SKM-1 (cell line): ENCODE data around the gene INTS6.
A peak's percentile ranks its signal among the peaks of the same experiment; 100 is the strongest.

Experiments used
- DNase-seq: peaks from one replicate; lab custom pipeline; 2025; ENCODE audit not compliant: unreplicated experiment; lab: John Stamatoyannopoulos, UW

The INTS6 gene

DNA sequence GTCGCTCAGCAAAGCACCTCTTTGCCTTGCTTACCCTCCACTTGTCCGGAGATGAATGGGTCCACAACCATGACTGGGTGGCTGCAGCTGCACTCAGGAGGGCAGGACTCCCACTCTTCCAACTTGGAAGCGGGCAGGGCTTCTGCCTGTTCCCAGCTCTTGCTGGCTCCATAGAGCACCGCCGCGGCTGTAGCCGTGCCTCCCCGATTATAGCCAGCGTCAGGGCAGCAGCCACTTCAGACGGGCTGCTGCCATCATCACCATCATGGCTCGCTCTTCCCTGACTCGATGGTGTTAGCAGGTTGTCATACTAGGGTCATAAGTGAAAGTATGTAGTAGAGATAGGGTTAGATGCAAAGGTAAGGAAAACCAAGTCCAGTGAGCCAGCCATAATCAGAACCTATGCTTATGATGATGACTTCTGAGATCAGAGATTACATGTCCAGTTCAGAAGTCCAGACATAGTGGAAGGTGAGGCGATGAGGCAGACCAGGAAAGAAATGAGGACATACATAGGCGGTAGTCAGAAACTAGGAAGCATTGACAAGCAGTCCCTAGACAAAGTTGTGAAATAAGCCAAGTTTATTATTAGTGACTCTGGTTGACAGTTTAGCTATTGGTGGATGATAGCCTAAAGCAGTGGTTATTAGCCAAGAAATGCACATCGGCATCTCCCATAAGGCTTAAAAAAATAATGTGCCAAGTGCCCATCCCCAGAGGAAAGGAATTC is 4.4 kb upstream of the INTS6 start:
- DNase-seq = no peak

DNA sequence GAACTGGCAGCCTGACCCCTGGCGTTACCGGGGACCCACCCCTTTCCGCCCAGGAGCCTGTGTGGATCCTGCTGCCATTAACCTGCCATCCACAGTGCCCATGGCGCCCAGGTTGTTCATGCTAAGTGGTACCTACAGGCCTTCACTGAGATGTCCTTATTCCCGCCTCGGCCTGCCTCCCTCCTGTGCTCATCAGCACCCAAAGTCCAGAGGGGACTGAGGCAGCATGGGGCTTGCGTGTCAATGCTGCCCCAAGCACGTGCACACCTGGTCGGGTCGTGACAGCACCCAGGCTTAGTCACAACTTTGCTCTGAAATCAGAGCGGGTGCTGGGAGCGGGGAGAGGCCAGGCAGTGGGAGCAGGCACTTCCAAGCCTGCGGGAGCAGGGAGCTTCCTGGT is 3.7 kb upstream of the INTS6 start:
- no peak for DNase-seq

DNA sequence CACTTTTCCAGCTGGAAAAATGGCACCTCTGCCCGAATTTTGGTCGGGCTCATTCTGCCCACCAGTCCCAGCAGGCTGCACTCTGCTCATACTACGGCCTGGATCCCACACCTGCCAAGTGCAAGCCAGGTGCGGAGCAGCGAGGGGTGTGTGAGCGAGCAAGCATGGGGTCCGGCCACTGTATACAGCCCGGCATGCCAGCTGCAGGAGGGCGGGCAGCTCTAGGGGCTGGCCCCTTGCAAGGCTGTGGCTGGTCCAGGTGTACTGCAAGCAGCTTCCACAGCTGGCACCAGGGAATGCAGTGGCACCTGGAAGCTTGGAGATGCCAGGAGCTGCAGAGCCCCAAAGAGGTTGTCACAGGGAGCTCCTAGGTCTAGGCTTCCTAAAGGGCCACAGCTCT is 2.7 kb upstream of the INTS6 start:
- no peak for DNase-seq

DNA sequence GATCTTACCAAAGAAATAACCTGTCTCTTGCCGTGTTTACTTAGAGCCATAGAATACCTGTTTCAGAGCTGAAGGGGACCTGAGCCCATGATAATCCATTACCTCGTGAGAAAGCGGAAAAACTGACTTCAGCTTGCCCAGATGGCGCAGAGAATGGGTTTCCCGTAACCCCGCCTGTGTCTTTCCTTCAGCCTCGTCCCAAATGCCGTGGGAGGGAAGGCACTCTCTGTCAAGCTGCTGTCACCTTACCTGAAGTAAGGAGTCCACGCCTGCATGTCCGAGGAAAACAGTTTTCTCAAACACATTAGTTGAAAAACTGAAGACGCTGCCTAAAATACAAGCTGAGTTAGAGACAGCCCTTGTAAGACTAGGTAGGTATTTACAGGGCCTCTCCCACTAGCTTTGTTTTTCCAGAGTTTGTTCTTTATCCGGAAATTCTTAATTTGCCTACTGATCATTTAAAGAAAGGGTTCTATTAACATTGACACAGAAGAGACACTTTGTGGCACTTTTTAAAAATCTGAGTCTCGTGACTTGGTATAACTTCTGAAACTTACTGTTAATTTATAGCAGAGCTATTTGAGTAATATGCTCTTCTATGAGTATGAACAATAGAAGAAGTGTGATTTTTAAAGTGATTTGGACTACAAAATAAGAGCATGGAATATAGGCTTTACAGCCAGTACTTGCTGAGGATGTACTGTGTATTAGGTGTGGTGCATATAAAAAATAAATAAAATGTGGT is 1.3 kb upstream of the INTS6 start:
- no peak for DNase-seq

DNA sequence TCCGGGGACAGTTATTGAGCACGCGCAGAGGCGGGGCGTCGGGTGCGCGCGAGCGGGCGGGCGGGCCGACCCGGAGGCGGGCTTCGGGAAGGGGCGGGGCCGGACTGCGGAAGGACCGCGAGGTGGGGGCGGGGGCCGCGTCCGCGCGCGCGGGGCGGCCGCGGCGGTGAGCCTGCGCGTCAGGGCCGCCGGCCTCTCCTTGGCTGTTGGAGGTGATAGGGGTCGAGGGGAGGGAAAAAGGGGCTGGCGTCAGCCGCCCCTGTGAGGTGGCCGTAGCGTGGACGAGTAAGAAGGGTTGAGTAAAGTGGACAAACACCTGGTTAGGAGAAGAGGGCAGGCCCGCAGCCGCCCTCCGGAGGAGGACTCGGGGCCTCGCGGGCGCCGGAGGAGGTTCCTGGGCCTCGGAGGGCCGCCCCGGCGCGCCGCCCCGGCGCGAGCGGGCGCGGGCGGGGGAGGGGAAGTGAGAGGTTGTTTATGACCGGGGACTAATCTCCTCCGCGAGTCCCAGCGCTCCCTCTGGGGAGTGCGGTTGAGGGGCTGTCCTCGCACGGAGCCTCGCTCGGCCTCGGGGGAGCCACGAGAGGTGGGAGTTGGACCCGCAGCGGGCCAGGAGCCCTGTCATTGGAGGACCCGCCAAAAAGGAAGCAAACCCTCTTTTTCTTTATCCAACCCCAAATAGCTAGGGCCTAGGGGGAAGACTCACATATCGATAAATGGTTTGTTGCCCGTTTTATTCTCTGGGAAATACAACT is 547 bp upstream of the INTS6 start:
- DNase-seq = peak; percentile 52

DNA sequence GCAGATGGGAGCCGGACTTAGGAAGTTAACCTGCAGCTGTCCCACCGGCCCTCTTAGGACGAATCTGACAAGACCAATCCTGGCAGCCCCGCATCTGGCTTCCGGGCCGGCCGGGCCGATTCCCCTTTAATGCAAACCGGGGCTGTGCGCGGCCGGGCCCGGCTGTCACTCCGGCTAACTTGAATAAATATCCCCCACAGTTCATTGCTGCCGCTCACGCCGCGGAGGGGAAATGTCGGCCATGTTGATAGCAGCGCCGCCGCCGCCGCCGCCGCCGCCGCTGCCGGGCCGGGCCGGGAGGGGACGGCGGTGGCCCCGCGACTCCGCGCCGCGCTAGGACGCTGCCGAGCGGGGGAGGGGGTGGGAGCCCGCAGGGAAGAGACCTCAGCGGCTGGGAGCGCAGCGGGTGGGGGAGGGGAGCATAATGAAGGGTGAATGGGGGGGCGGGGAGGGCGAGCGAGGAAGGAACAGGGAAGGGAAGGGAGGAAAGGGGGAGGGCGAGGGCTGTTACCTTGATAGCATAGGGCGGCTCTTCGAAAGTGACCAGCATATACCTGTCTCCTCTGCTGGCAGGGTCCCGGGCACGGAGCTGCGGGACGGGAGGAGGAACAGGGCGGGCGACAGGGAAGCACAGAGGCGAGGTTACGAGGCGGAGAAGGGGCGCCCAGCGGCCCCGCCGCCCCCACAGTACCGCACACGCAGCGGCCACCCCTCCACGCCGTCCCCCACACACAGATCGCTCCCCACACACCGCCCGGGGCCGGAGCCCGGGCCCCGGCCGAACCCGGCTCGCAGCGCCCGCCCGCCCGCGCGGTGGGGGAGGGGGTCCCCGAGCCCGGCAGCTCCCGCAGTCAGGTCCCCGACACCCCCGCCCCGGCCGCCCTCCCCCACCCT is 1.1 kb downstream of the INTS6 start:
- DNase-seq = peak; percentile 30

- DNase-seq = no peak
Observed at GRCh38 chr13:51451134-51451466, 1.7 kb downstream of the INTS6 start.

DNA sequence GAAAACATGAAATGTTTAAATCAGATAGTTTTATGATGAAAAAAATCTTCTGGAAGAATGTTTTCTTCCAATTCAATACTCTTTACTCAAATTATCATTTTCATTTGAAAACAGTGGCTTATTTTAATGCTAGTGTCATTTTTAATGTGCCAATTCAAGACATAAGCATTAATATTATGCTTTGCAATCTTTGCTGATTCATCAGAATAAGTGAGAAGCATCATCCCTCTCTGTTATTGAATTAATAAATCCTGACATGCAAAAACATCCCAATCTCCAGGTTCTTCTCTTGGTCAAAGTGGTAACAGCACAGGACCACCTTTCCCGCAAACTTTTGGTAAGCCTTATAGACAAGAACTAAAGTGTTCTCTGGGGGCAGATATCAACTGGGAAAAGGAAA is 3.8 kb downstream of the INTS6 start:
- DNase-seq = no peak

DNA sequence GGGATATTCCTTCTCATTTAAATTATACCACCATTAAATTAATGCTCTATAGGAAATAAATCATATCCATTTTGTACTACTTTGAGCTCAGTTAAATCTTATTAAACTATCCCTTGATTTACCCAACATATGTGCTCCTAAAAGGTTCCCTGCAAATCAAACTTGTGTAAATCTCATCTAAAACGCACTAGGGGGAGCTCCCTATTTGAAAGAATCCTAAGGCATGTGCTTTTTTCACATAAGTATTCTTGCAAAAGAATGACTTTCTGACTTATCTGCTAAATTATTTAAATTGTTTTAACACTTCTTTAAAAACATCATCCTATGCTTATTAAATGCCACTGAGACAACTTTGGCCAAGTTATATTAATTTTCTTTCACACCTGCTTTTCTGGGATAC is 7.9 kb downstream of the INTS6 start:
- DNase-seq = no peak

DNA sequence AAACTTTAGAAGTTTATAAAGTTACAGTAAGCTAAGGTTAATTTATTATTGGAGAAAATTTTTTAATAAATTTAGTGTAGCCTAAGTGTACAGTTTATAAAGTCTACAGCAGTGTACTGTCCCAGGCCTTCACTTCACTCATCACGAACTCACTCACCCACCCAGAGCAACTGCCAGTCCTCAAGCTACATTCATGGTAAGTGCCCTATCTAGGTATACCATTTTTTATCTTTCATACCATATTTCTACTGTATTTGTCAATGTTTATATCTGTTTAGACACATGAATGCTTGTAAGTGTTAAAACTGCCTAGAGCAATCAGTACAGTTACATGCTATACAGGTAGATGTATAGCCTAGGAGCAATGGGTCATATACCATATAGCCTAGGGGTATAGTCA is 12.5 kb downstream of the INTS6 start:
- no peak for DNase-seq

- DNase-seq = no peak
Observed at GRCh38 chr13:51437550-51438127, 15.2 kb downstream of the INTS6 start.

DNA sequence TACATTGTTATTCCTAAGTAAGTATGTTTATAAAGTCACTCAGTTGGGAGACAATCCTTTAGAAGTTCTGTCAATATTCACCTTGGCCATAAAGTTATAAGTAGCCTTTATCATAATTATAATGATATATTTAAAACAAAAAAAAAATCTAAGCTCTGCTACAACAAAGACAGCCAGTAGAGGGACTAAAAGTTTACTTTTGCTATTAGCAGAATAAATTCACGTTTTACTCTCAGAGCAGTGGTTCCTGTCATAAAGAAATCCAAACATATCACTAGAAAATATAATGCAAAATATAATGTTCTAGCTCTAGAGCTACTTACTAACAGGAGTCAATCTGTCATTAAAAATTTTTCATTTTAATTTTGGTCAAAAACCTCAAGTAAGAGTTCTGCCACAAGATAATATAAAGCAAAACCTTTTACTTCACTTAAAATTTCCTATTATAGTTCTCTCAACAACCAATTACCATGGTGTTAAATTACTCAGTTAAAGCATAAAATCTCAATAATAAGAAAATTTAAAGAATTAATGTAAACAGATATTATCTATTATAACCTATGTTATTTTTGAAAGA is 17.7 kb downstream of the INTS6 start:
- no peak for DNase-seq

DNA sequence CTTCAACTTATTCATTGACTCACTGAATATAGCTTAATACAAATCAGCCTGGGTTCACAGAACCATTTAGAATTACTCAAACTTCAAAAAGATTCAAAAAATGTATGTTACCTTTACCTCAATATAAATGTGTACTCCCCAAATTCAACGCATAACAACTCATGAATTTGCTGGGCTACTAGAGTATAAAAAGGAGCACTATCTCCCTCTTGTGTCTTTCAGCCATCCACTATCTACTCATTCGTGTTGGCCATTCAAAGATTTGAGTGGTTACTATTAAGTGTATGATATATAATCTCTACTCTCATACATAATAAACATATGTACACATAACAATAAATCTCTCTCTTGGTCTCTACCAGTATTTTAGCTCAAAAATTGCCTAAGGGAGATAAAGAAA is 20.3 kb downstream of the INTS6 start:
- DNase-seq = no peak

DNA sequence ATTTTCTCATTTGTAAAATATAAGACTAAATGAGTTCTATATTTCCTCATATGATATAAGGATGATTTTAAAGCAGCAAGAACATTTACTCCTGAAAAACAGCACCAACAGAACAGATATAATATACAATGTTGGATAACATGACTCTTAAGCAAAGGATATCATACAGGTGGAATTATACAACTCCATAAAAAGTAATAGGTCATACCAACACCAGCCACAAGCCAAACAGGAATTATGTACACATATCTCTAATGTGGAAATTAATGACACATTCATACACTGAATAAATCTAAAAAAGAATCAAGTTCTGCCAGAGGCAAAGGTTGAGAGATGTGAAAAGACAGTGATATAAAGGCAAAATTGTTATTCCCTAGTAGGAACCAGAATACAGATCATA is 25.9 kb downstream of the INTS6 start:
- no peak for DNase-seq

DNA sequence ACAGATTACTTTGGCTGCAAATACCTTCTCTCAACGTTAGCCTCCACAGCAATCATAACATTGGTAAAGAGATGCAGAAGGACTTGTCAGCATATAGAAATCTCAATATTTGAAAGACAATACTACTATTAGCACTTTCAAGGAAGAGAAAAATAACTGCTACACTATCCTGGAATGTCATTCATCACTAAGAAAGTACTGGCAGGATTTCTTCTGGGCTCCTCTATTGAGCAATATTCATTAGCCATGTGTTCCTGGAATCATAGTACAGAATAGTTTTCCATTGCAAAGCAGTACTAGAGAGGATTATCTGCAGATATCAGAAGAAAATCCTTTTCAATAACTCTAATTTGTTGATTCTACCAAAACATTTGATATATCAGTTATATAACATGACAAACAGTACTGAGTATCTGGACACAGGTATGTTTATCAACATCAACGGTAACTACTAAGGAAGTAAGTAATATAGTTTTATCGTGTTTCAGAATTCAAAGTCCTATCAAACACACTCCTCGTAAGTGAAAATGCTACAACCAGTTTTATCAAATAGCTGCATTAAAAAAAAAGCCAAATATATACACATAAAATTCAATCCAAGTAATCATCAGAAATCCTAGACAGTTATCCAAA is 27.3 kb downstream of the INTS6 start:
- no peak for DNase-seq

- DNase-seq = no peak
Observed at GRCh38 chr13:51423766-51424165, 29.1 kb downstream of the INTS6 start.

DNA sequence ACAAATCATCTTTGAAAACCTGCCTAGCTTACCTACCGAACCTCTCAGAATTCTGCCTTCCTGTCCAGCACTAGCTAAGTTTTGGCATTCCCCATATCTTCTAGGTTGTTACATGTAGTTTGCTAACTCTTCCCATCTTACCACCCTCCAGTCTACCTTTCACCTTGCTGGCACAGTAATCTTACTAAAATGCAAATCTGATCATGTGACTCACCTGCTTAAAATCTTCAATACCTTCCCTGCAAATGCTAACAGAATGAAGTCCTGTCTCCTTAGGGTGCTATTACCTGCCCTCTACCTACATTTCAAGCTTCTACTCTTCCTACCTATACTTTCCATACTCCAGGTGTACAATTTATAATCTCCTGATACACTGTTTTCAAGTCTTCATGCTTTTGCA is 30.4 kb downstream of the INTS6 start:
- no peak for DNase-seq

DNA sequence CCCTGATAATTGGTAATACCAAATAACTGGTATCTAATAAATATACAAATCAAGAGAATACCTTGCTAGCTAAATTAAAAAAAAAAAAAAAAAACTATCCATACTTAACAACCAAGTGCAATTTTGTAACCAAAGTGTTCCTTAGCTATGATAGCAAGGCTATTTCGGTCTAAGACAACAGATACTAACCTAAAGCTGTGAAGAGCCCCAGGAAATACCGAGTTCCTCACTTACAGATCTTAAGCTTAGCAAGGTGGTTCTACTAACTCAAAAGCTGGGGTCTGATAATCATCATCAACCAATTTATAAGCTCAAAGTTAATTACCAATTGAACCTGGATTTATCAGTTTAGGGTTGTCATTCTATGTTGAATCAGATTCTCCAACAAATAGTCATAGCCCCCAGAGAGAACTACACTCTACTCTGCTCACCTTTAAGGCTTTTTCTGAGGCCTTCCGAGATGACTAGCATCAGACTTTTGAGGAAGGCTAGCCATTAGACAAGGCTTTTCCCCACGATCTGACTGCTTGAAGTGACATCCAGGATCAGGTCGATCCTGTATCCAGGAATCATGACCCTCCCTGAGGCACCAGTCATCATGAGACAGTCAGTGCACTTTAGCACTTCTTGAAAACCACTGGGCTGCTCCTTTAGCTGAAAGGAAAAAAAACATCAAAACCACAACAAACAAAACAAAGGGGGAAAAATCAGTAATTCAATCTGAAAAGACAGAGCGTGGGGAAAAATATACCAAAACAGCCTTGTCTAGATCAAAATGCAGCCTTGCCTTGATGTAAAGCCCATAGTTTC is 31.9 kb downstream of the INTS6 start:
- no peak for DNase-seq

GRCh38 chr13:51419001-51419636 is 33.7 kb downstream of the INTS6 start:
- no peak for DNase-seq
